Breast epithelium (tissue), 4 donors: ENCODE results near the gene RBFOX1. TPM values are rescaled to one million over a fixed set of nuclear protein-coding genes. Genes with fewer than 3 reads are reported as not detected.

Experiments used
- DNase-seq, 2 donors: peaks; one replicate each; pipeline ENCODE4 v3.0.0-alpha.2; 2019; ENCODE audit warnings: low spot score in 2 of 2
- H3K27ac ChIP-seq, 2 donors: fragments of 200-600 bp; sonication (generic) in 1 of 2; one replicate each; pipeline ENCODE4 v1.5.1; 2016 to 2019; ENCODE audit warnings: mild to moderate bottlenecking in 1 of 2
- H3K27me3 ChIP-seq, 2 donors: fragments of 200-600 bp; sonication (generic) in 1 of 2; one replicate each; pipeline versions ENCODE4 v1.5.1 to v1.6.0; 2017 to 2019; ENCODE audit warnings: control low read depth in 1 of 2, mild to moderate bottlenecking in 1 of 2
- H3K36me3 ChIP-seq: fragments of 200-600 bp; one replicate; pipeline ENCODE4 v1.5.1; 2019
- H3K4me1 ChIP-seq, 2 donors: fragments of 200-600 bp; sonication (generic); one replicate each; pipeline ENCODE4 v1.5.1; 2016 to 2019; ENCODE audit warnings: control low read depth in 1 of 2
- H3K4me3 ChIP-seq, 3 donors: fragments of 200-600 bp; sonication (generic); 1 replicate in 2 of 3; 2 replicates in 1 of 3; pipeline ENCODE4 v1.5.1; 2016 to 2019; ENCODE audit warnings: mild to moderate bottlenecking in 3 of 3, moderate library complexity in 2 of 3
- H3K9me3 ChIP-seq, 2 donors: fragments of 200-600 bp; sonication (generic) in 1 of 2; one replicate each; pipeline ENCODE4 v1.5.1; 2016 to 2019; ENCODE audit warnings: control low read depth in 1 of 2
- POLR2A ChIP-seq: fragments of 450-650 bp; IDR thresholded peaks from one replicate; pipeline ENCODE4 v1.6.1; 2016; ENCODE audit warnings: antibody characterized with exemption, mild to moderate bottlenecking, moderate library complexity
- POLR2AphosphoS5 ChIP-seq, 3 donors: sonication (generic); formaldehyde crosslinking; IDR thresholded peaks; one replicate each; pipeline ENCODE4 v1.6.1; 2017; ENCODE audit warnings: antibody characterized with exemption in 3 of 3
- intact Hi-C: fragments of 100-400 bp; cut with DNase I; formaldehyde crosslinking; loops from one replicate; pipeline ENCODE4 v1.15.1; 2023; ENCODE audit warnings: low total_unique reads
- total RNA-seq, 3 donors: library from RNA; depleted of rRNA; stranded (reverse); fragments of >200 nt; gene quantifications; one replicate each; pipeline ENCODE4 v1.1.0, GENCODE V29; 2016
- TF ChIP-seq, protein P1 (sequence below), 3 donors: fragments of 450-650 bp; IDR thresholded peaks; one replicate each; pipeline ENCODE4 v1.5.1; 2016 to 2017; ENCODE audit warnings: antibody characterized with exemption in 3 of 3, mild to moderate bottlenecking in 3 of 3, moderate library complexity in 3 of 3

RBFOX1 gene
- total RNA-seq: under 1 TPM in 1 of 3 donors, not detected in 2; 0.29 TPM

DNA sequence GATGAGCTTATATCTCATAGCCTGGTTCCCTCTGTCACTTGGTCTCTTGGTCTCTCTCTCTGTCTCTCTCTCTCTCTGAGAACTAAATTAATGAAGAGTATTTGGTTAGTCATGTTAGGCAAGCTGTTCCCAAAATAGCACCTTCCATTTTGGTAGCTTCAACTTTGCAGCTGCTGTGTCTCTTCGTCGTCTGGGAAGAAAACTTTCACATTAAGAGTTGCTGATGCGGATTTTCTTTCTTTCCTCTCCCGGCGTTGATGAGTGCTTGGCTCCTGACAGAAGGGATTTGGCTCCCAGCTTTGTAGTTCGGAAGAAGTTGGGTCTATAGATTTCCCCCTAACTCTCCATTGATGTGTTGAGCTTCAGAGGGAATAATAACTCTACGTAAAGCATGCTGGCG, at the start of gene RBFOX1:
TSS of gene RBFOX1 (plus strand) at position 235 of the 400 bp plus-strand sequence.
- peaks cover 0 to 4% of the 10 kb centered on the region in 2 donors for H3K27me3 ChIP-seq
- TF ChIP-seq, protein P1, sequence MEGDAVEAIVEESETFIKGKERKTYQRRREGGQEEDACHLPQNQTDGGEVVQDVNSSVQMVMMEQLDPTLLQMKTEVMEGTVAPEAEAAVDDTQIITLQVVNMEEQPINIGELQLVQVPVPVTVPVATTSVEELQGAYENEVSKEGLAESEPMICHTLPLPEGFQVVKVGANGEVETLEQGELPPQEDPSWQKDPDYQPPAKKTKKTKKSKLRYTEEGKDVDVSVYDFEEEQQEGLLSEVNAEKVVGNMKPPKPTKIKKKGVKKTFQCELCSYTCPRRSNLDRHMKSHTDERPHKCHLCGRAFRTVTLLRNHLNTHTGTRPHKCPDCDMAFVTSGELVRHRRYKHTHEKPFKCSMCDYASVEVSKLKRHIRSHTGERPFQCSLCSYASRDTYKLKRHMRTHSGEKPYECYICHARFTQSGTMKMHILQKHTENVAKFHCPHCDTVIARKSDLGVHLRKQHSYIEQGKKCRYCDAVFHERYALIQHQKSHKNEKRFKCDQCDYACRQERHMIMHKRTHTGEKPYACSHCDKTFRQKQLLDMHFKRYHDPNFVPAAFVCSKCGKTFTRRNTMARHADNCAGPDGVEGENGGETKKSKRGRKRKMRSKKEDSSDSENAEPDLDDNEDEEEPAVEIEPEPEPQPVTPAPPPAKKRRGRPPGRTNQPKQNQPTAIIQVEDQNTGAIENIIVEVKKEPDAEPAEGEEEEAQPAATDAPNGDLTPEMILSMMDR (IDR thresholded peaks at IDR 0.05): no peak
- no peak for TF ChIP-seq POLR2A
- TF ChIP-seq POLR2AphosphoS5 (IDR thresholded peaks at IDR 0.05): no peak
- H3K4me1 ChIP-seq: no peaks in the 10 kb centered on the region
- intact Hi-C loops: no loop called here
- no peak within 1 kb of the TSS for H3K4me3 ChIP-seq
- no peak for DNase-seq
- H3K9me3 ChIP-seq: no peaks in the 10 kb centered on the region
- H3K27ac ChIP-seq: no peak within 1 kb of the TSS
- H3K36me3 ChIP-seq: no peaks in the 10 kb centered on the region

GRCh38 chr16:7284780-7285179, 47.9 kb upstream of the RBFOX1 start:
- no peak for DNase-seq
- TF ChIP-seq, protein P1 (IDR thresholded peaks at IDR 0.05): no peak
- TF ChIP-seq POLR2A: no peak
- no peak for TF ChIP-seq POLR2AphosphoS5 (IDR thresholded peaks at IDR 0.05)
- Histone ChIP-seq H3K4me3 (no peak overlapping the region), H3K27me3 (no peaks in the 10 kb centered on the region), H3K9me3 (peaks cover 11 to 18% of the 10 kb centered on the region in 2 donors), H3K36me3 (no peaks in the 10 kb centered on the region), H3K4me1 (no peaks in the 10 kb centered on the region), H3K27ac (no peak overlapping the region)
- intact Hi-C loops: loop anchor here (5.0 to 10.0 kb wide), 2 partner anchors 82 to 980 kb away; no protein-coding TSS in a partner anchor

DNA sequence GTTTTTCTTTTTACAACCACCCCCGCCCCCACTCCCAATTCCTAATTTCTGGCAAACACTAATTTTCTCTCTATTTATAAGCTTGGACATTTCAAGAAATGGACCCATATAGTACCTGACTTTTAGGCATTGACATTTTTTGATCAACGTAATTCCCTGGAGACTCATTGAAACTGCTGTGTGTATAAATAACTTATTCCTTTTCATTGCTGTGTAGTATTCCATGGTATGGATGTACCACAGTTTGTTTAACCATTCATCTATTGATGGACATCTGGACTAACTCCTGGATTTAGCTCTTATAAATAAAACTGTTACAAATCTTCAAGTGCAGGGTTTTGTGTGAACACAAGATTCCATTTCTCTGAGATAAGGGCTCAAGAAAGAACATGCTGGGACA, 47.1 kb upstream of the RBFOX1 start:
- no peak overlapping the region for H3K4me3 ChIP-seq
- no peak for DNase-seq
- intact Hi-C loops: loop anchor here (5.0 to 10.0 kb wide), 2 partner anchors 83 to 981 kb away; no protein-coding TSS in a partner anchor
- H3K36me3 ChIP-seq: no peaks in the 10 kb centered on the region
- H3K4me1 ChIP-seq: no peaks in the 10 kb centered on the region
- TF ChIP-seq POLR2AphosphoS5 (IDR thresholded peaks at IDR 0.05) (no peak), POLR2A (no peak)
- TF ChIP-seq, protein P1 (IDR thresholded peaks at IDR 0.05): no peak
- peaks cover 11 to 18% of the 10 kb centered on the region in 2 donors for H3K9me3 ChIP-seq
- H3K27me3 ChIP-seq: no peaks in the 10 kb centered on the region
- no peak overlapping the region for H3K27ac ChIP-seq

GRCh38 chr16:7289299-7289698, 43.3 kb upstream of the RBFOX1 start:
- no peak overlapping the region for H3K27ac ChIP-seq
- peaks cover 9 to 18% of the 10 kb centered on the region in 2 donors for H3K9me3 ChIP-seq
- no peaks in the 10 kb centered on the region for H3K36me3 ChIP-seq
- no peak overlapping the region for H3K4me3 ChIP-seq
- intact Hi-C loops: loop anchor here (5.0 to 10.0 kb wide), 2 partner anchors 87 to 984 kb away; no protein-coding TSS in a partner anchor
- H3K4me1 ChIP-seq: no peaks in the 10 kb centered on the region
- no peak for DNase-seq
- TF ChIP-seq, protein P1 (IDR thresholded peaks at IDR 0.05): no peak
- TF ChIP-seq POLR2AphosphoS5 (IDR thresholded peaks at IDR 0.05) (no peak), POLR2A (no peak)
- no peaks in the 10 kb centered on the region for H3K27me3 ChIP-seq

GRCh38 chr16:7290682-7291081, 42.0 kb upstream of the RBFOX1 start:
- H3K4me1 ChIP-seq: no peaks in the 10 kb centered on the region
- intact Hi-C loops: no loop called here

More at GRCh38 chr16:7290682-7291081, 42.0 kb upstream of the RBFOX1 start:
- TF ChIP-seq, protein P1 (IDR thresholded peaks at IDR 0.05): no peak
- no peak for TF ChIP-seq POLR2A
- no peak for TF ChIP-seq POLR2AphosphoS5 (IDR thresholded peaks at IDR 0.05)
- no peak for DNase-seq
- no peak overlapping the region for H3K4me3 ChIP-seq
- no peaks in the 10 kb centered on the region for H3K27me3 ChIP-seq
- H3K27ac ChIP-seq: no peak overlapping the region
- peaks cover 4 to 11% of the 10 kb centered on the region in 2 donors for H3K9me3 ChIP-seq
- no peaks in the 10 kb centered on the region for H3K36me3 ChIP-seq
